Germinal center (tissue), 1 donor: ENCODE measurements around the gene RIMS4.
"Not testable (repeated sequence)": the region's sequence is repeated elsewhere in the genome, so short reads cannot be mapped to it uniquely, and the experiment has no call there.

Experiments used
- DNase-seq: peaks from one replicate; pipeline ENCODE4 v3.0.0; 2012; ENCODE audit warnings: mixed read lengths, low spot score

The RIMS4 gene

GRCh38 chr20:44830523-44830922 is 20.2 kb upstream of the RIMS4 start:
- DNase-seq = no peak

GRCh38 chr20:44829688-44830087 is 19.3 kb upstream of the RIMS4 start:
- DNase-seq = no peak

- no peak for DNase-seq
Observed at GRCh38 chr20:44828640-44829039, 18.3 kb upstream of the RIMS4 start.

- DNase-seq = no peak
Observed at GRCh38 chr20:44827401-44827800, 17.1 kb upstream of the RIMS4 start.

- DNase-seq = not testable (repeated sequence)
Observed at GRCh38 chr20:44821576-44821975, 11.2 kb upstream of the RIMS4 start.

- no peak for DNase-seq
Observed at GRCh38 chr20:44819936-44820335, 9.6 kb upstream of the RIMS4 start.

GRCh38 chr20:44817143-44817910 is 7.0 kb upstream of the RIMS4 start:
- no peak for DNase-seq

- no peak for DNase-seq
Observed at GRCh38 chr20:44814937-44815336, 4.6 kb upstream of the RIMS4 start.

GRCh38 chr20:44811150-44811685 is 872 bp upstream of the RIMS4 start:
- DNase-seq = no peak

GRCh38 chr20:44810061-44810390 is 320 bp downstream of the RIMS4 start:
- DNase-seq = peak; percentile 20

- no peak for DNase-seq
Observed at GRCh38 chr20:44809380-44810060, 826 bp downstream of the RIMS4 start.

- no peak for DNase-seq
Observed at GRCh38 chr20:44807684-44808056, 2.7 kb downstream of the RIMS4 start.

- DNase-seq = no peak
Observed at GRCh38 chr20:44807051-44807683, 3.2 kb downstream of the RIMS4 start.

GRCh38 chr20:44805979-44806620 is 4.2 kb downstream of the RIMS4 start:
- no peak for DNase-seq

- no peak for DNase-seq
Observed at GRCh38 chr20:44805335-44805978, 4.9 kb downstream of the RIMS4 start.

GRCh38 chr20:44803383-44803941 is 6.9 kb downstream of the RIMS4 start:
- DNase-seq = no peak

- DNase-seq = no peak
Observed at GRCh38 chr20:44802702-44803101, 7.6 kb downstream of the RIMS4 start.

- no peak for DNase-seq
Observed at GRCh38 chr20:44800391-44801046, 9.8 kb downstream of the RIMS4 start.

- DNase-seq = no peak
Observed at GRCh38 chr20:44799691-44800090, 10.7 kb downstream of the RIMS4 start.

- no peak for DNase-seq
Observed at GRCh38 chr20:44796758-44797457, 13.4 kb downstream of the RIMS4 start.

GRCh38 chr20:44796311-44796710 is 14.0 kb downstream of the RIMS4 start:
- DNase-seq = no peak
